RKO (cell line): ENCODE data around the gene RPS14.
"Not testable (repeated sequence)": the region's sequence is repeated elsewhere in the genome, so short reads cannot be mapped to it uniquely, and the experiment has no call there.

Experiments used
- DNase-seq: peaks from one replicate; pipeline ENCODE4 v3.0.0-alpha.2; 2016; ENCODE audit warnings: low spot score

Gene RPS14

DNA sequence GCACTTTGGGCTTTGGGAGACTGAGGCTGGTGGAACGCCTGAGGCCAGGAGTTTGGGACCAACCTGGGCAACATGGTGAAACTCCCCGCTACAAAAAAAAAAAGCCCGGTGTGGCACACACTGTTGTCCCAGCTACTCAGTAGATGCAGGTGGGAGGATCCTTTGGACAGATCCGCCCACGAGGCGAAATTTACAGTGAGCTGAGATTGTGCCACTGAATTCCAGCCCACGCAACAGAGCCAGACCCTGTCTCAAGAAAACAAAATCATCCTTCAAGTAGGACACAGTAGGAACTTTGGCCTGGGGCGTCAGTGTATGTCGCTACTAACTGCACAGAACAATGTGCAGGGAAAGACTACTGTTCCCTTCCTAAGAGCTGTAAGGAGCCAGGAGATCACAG lies 4.8 kb downstream of the RPS14 start:
- DNase-seq: no peak

DNA sequence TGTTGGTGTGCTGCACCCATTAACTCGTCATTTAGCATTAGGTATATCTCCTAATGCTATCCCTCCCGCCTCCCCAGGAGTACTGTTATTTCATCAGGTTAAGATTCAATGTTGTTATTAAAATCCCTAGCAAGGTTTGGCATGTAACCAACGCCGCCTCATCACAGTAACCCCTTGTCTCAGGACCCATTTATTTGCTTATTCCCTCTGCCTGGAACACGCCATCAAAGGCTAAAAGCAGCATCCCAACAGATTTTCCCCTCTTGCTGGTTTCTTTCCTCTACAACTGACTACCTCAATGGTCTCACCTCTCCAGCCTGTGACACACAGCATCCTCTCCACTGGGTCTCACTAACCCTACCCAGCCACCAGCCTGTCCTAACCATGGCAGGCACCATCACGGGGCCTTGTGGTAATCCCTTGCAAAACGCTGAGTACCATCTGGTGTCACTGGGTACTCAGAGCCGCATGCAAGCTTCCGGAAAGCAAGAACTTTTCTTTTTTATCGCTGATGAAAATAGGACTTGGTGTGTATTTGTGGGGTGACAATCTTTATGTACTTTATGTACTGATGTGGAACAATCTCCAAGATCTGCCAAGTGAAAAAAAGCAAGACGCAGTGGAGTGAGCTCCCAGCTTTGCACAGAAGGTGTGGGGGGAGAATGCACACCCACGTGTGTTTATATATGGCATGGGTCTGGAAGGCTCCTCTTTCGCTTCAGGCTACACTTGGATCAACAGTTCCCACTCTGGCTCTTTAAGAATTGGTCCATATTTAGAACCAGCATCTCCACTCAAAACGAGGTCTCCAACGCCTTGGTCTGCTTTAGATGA lies 6.1 kb downstream of the RPS14 start:
- no peak for DNase-seq

DNA sequence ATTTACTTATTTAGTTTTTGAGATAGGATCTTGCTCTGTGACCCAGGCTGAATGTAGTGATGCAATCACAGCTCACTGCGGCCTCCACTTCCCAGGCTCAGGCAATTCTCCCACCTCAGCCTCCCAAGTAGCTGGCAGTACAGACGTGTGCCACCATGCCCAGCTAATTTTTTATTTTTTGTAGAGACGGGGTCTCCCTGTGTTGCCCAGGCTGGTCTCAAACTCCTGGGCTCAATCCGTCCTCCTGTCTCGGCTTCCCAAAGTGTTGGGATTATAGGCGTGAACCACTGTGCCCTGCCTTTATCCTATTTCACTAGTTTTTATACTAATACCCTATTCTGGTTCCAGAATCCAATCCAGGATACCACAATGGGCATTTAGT lies 6.8 kb downstream of the RPS14 start:
- no peak for DNase-seq

DNA sequence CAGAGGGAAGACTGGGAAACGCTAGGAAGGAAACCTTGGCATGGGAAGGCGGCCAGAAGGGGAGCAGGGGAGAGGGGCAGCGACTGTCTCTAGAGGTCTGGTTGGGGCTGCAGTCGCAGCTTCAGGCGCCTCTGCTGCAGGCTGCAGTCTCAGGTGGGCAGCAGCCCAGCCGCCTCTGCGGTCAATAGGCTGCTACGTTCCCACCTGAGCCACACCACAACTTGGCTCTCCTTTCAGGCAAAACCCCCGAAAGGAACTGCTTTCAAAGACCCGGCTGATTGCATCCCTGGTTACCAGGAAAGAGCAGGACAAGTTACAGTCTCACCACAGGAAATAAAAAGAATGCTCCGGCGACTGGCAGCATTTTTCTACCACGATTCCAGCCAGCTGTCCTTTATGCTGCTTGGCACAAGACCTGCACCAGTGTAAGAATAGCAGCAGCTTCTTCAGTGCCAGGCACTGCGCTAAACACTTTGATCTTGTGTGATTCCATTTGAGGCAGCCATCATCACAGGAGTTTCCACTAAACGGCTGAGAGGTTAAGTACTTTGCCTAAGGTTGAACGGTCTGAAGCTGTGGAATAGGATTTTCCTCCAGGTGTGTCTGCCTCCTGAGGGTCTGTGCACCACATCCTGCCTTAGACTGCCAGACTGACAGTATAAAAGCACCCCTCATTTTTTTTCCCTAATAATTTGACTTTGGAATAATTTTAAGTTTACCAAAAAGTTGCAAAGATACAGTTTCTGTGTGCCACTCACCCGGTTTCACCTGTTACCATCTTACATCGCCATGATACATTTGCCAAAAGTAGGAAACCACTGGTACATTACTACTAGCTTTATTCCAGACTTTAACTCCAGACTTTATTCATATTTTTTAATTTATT lies 7.5 kb downstream of the RPS14 start:
- no peak for DNase-seq

DNA sequence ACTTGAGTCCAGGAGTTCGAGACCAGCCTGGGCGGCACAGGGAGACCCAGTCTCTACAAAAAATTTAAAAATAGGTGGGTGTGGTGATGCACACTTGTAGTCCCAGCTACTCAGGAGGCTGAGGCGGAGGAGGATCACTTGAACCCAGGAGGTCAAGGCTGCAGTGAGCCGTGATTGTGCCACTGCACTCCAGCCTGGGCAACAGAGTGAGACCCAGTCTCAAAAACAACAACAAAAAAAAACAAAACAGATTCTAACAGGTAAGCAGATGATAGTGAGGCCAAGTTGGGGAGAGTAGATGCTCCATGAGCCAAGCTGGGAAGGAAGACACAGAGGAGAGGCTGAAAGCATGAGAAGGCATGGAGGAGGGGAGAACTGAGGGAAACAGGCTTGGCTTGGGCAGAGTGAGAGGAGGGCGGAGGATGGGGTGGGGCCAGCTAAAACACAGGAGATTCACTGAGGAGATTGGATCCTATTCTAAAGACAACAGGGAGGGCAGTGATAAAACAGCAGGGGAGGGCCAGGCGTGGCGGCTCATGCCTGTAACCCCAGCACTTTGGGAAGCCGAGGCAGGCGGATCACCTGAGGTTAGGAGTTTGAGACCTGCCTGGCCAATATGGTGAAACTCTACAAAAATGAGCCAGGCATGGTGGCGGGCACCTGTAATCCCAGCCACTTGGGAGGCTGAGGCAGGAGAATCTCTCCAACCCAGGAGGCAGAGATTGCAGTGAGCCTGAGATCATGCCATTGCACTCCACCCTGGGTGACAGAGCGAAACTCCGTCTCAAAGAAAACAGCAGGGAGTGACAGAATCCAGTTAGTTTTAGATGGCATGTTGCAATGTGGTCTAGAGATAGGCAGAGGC lies 8.4 kb downstream of the RPS14 start:
- DNase-seq: no peak

DNA sequence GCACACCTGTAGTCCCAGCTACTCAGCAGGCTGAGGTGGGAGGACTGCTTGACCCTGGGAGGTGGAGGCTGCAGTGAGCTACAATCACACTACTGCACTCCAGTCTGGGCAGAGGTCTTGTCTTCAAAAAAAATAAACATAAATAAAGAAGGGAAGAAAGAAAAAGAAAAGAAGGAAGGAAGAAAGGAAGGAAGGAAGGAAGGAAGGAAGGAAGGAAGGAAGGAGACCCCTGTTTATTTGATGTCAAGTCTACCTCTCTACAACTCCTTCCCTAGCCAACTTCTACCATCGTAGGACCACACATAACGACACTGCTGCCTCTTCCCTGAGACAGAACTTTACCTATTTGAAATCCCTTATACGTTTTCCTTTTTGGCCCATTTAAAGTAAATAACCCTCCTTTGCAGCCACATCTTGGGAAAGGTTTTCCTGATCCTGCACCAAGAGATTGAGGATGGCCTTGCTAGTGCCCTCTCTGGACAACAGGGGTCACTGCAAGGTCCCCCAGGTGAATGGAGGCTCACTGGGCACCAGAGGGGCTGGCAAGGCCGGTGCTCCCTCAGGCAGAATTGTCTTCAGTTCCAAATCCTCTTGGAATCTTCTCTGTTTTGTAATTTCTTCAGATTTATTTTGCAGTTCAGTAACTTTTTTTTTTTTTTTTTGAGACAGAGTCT lies 10.5 kb downstream of the RPS14 start:
- DNase-seq: peak; percentile 56

DNA sequence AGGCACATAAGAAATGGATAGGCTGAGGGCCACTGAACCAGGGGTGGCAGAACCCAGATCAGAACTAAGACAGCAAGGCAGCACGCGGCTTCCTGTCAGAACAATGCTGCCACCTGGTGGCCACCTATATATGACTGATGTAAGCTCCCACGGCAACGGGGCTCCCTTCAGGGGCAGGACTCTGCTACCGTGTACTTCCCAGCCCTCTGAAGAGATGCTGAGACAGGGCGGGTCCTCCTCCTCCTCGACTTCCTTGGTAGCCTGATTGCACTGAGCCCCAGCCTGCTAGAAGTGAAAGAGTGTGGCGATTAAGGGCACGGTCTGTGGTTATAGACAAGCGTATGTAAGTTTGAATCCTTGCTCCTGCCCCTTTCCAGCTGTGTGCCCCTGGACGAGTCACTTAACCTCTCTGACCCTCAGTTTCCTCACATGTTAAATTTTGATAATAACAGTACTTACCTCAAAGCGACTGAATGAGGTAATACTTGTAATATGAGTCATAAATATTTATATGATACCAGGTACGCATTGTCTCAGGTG lies 13.3 kb downstream of the RPS14 start:
- DNase-seq: peak; percentile 91

DNA sequence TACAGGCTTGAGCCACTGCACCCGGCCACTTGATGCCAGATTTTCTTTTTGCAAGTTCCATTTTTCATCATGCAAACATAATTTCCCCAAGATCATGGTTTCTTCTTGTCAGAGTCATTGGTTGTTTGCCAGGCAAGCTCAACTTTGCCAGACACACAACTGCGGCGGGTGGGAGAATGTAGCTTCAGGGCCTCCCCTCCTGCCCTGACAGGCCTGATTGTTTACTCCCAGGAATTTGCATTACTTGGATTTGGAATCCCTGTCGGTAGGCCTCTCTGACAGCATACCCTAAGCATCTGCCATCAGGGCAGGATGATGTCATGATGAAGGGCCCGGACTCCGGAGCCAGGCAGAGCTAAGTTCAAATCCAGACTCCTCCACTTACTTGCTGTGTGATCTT lies 15.1 kb downstream of the RPS14 start:
- peak; percentile 33 for DNase-seq

DNA sequence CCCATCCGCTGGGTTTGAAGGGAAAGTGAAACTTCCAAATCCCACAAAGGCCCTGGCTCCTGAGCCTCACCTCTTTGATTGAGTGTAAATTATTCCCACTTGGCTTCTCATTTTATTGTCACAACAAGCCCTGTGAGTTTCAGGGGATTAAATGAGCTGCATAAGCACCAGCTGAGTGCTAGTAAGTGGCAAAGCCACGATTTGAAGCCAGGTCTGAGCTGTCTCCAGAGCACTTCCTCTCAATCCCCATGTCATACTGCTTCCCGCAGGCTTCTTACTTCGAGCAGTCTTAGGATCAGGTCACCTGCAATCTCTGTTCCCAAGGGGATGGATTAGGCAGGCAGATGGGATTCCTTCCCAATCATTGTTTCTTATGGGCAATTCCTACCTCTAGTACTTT lies 18.0 kb downstream of the RPS14 start:
- DNase-seq: no peak

DNA sequence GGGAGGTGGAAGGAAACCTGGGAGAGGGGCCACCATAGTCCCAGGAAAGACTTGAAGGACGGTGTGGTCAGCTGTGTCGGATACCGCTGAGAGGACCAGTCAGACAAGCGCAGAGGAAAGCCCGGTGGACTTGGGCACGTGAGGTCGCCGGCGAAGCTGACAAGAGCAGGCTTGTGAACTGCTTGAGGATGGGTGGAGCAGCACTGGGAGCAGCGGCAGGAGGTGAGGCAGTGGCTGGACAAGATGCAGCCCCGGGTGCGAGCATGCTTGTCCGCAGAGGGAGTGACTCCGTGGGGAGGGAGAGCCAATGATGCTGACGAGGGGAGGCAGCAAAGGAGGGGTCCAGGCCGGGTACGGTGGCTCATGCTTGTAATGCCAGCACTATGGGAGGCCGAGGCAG lies 18.5 kb downstream of the RPS14 start:
- no peak for DNase-seq

DNA sequence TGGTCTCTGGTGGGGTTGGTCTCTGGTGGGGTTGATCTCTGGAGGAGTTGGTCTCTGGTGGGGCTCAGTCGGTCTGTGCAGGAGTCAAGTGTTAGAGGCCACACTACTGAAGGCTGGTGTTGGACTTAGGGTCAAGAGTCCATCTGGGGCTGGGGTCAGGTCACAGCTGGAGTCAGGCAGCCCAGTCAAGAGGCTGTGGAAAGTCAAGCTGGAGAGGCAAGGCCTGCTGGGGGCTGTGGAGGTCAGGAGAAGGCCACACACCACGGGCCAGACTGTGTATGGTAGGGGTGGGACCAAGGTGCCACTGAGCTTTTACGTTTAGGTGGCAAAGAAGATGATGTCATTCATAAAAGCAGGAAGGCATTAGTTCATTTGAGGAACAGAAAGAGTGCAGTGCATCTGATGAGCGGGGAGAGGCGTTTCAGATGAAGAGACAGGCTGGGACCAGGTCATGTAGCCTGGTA lies 20.1 kb downstream of the RPS14 start:
- DNase-seq: no peak

DNA sequence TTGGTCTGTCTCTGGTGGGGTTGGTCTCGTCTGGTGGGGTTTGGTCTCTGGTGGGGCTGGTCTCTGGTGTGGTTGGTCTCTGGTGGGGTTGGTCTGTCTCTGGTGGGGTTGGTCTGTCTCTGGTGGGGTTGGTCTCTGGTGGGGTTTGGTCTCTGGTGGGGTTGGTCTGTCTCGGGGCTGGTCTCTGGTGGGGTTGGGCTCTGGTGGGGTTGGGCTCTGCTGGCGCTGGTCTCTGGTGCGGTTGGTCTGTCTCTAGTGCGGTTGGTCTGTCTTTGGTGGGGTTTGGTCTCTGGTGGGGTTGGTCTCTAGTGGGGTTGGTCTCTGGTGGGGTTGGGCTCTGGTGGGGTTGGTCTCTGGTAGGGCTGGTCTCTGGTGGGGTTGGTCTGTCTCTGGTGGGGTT lies 20.6 kb downstream of the RPS14 start:
- no peak for DNase-seq

DNA sequence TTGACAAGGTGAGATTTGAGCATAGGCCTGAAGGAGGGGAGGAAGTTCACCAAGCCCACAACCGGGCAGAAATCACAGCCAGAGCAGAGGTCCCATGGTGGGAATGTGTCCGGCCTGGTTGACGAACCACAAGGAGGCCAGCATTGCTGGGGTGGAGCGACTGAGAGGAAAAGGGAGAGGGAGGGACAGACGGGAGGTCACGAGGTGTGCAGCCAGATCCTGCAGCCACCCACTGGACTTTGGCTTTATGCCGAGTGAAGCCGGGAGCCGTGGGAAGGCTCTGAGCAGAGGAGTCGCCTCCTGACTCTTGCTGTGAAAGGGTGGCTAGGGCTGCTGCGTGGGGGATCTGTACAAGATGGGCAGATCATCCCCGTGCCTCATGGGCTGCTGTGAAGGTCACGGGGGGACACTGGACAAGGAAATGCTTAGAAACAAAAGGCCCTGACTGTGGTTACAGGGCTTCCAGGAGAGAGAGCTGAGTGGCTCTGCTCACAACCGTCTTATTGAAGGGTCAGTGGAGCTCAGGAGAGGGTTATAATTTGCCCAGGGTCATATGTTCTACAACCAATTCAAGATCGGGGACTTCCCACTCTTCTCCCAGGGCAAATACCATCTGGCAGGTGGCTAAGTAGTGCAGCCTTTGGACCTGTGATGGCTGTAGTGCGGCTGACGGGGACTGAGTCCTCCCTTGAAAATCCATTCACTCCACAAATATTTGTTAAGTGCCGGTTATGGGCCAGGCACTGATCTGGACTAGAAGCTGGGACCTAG lies 21.2 kb downstream of the RPS14 start:
- DNase-seq: no peak

DNA sequence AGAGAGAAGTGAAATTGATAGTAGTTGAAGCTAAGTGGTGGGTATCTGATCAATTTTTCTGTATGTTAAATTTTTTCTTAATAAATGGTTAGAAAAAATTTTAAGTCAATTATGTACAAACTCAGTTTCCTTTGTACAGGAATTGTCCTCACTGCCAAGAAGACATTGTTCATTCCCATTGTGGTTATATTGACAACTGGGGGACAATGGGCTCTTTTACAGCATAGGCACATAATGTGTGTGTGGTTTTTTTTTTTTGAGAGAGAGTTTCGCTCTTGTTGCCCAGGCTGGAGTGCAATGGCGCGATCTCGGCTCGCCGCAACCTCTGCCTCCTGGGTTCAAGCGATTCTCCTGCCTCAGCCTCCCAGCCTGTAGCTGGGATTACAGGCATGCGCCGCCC lies 23.4 kb downstream of the RPS14 start:
- DNase-seq: not testable (repeated sequence)

DNA sequence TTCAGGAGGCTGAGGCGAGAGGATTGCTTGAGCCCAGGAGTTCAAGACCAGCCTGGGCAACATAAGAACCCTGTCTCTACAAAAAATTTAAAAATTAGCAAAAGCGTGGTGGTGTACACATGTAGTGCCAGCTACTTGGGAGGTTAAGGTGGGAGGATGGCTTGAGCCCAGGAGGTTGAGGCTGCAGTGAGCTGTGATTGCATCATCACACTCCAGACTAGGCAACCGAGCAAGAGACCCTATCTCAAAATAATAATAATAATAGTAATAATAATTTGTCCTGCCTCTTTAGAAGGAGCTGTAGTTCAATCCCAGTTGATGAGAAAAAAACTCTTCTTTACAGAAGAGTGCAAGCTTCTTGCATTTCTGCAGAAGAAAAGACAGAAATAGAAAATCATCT lies 26.8 kb downstream of the RPS14 start:
- DNase-seq: no peak

DNA sequence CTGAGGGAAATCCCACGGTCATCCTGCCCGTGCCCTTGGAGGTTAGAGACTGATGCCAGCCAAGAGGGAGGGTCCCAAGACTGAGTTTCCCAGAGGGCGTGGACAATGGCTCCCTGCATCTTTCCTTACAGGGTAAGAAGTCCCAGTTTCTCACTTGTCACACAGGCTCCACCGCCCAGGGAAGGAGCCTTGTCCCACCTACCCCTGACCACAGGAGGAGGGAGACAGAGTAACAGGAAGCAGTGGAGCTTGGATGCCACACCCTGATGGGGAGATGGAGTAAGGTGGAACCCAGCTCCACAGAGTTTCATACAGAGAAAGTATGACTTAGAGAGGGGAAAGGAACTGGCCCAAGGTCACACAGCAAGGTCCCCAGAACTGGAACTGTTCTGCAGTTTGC lies 27.5 kb downstream of the RPS14 start:
- no peak for DNase-seq

DNA sequence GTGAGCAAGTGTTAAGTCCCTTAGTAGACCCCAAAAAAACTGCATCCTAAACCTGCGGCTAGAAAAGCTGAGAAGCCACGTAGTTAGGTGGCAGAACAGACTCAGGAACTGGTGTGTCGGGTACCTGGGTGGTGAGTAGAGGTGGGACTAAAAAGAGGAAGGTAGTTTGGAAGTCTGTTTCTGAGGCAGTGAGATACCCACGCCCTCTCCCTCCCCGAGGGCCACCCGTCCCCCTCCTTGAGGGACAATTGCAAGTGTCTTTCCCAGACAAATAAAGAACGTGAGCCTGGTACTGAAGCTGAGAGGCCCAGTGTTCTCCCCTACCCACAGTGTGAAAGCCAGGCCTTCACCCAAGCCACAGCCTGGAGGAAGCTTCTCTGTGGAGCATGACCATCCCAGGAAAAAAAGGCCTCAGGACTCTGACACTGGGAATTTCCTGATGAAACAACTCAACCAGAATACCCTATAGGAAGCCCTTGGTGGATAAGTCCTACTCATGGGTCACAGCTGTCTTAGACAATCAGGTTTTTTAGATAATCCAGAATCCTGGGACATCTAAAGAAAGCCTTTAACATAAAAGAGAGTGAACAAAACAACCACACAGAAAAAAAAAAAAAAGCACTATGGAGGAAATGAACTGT lies 29.8 kb downstream of the RPS14 start:
- no peak for DNase-seq

DNA sequence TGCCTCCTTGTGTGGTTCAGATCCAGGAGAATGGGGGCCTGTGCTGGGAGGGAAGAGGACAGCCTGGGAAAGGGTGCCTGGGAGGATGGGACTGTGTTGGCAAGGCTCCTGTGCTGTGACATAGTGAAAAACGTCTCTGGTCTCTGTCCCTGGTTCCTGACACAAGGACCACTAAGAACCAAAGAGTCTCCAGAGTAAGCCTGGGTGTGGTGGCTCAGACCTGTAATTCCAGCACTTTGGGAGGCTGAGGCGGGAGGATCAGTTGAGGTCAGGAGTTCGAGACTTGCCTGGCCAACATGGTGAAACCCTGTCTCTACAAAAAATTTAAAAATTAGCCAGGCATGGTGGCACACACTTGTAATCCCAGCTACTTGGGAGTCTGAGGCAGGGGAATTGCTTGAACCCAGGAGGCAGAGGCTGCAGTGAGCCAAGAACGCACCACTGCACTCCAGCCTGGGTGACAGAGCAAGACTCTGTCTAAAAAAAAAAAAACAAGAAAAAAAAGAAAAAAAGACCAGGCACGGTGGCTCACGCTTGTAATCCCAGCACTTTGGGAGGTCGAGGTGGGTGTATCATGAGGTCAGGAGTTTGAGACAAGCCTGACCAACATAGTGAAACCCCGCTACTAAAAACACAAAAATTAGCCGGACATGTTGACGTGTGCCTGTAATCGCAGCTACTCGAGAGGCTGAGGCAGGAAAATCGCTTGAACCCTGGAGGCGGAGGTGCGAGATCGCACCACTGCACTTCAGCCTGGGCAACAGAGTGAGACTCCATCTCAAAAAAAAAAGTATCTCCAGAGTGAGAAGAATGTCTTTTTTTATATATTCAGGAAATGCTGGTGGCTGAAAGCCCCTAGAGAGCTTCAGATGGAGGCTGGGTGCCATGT lies 35.4 kb downstream of the RPS14 start:
- not testable (repeated sequence) for DNase-seq
